Hepatocyte (in vitro differentiated cells): ENCODE measurements around the gene PDZRN4.

Experiments used
- CTCF ChIP-seq: fragments of 200-600 bp; sonication (generic); IDR thresholded peaks from 2 replicates; pipeline ENCODE4 v1.5.1; 2016; ENCODE audit warnings: antibody characterized with exemption, mild to moderate bottlenecking; ENCODE audit not compliant: poor library complexity
- EZH2 ChIP-seq: fragments of 200-600 bp; sonication (generic); IDR thresholded peaks from 2 replicates; pipeline ENCODE4 v1.6.1; 2016; ENCODE audit warnings: antibody characterized with exemption, mild to moderate bottlenecking, borderline replicate concordance
- EZH2phosphoT487 ChIP-seq: fragments of 200-600 bp; sonication (generic); IDR thresholded peaks from one replicate; pipeline ENCODE4 v1.6.1; 2018; ENCODE audit warnings: antibody characterized with exemption, mild to moderate bottlenecking, low read depth, moderate library complexity; ENCODE audit not compliant: unreplicated experiment, severe bottlenecking

GRCh38 chr12:41234692-41235091, 46.6 kb downstream of the PDZRN4 start:
- TF ChIP-seq CTCF (no peak), EZH2phosphoT487 (no peak), EZH2 (no peak)
